ENCODE results near the gene UBL3. TPM values are rescaled to one million over a fixed set of nuclear protein-coding genes. Genes with fewer than 3 reads are reported as not detected.

UBL3 gene
- total RNA-seq, 1 experiment from 2014 or later: 11.1 TPM

DNA sequence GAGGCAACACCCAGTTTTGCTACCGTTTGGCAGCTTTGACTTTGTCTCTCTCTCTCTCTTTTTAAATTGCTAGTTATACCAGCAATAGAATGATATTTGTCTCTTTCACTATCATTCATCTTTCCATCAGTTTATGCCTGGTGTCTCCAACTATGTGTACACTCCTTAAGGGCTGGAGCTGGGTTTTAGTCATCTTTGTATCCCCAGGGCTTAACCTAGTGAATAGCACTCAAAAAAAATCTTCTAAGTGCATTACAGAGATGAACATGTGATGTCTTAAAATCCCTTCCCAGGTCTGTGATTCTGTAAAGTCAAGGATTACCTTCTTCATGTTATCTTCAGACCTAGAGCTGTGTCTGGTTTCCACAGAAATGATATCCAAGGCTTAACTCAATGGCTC is 7.8 kb upstream of the UBL3 start:
- intact Hi-C loops (cut with micrococcal nuclease; ENCODE audit: unreplicated experiment): no loop called here
- POLR2A ChIA-PET: no interaction called here

DNA sequence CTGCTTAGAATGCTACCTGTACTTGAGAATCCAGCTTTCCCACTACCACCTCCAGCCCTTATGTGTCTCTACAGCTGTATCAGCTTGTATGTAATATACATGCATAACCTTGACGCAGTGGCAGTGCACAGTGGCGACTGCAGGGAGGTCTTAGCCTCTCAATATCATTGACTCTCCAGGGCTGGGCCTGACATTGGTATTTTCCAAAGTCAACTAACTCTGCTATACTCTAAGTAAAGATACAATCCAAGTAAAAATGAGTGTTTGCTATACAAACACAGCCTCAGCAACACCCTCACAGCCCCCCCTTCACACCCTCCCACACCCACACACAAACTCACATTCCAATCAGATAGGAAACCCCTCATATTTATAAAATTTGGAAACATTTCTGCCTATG is 6.7 kb upstream of the UBL3 start:
- Histone ChIP-seq H3K36me3 (ENCODE audit: control insufficient read depth, insufficient read depth, low read length) (no peaks in the 10 kb centered on the region), H3K4me3 (ENCODE audit: low read depth in 2 of 2, low read length in 2 of 2) (no peak overlapping the region), H3K27ac (ENCODE audit: low read length) (no peak overlapping the region), H3K4me1 (ENCODE audit: control insufficient read depth, insufficient read depth, low read length) (no peaks in the 10 kb centered on the region), H3K27me3 (ENCODE audit: control insufficient read depth, insufficient read depth, low read length) (no peaks in the 10 kb centered on the region), H3K9me3 (ENCODE audit: control insufficient read depth, insufficient read depth, low read depth, low read length) (no peaks in the 10 kb centered on the region)
- ATAC-seq (no peak), DNase-seq (ENCODE audit: low read depth, low spot score) (no peak)
- in situ Hi-C loops (cut with HindIII; ENCODE audit: low pct_unique_long_range_greater_than_20kb, low sequenced_read_pairs) (no loop called here), intact Hi-C loops (cut with micrococcal nuclease; ENCODE audit: unreplicated experiment) (no loop called here)
- TF ChIP-seq POLR2AphosphoS5 (IDR thresholded peaks at IDR 0.05; ENCODE audit: low read depth, low read length) (no peak), TCF7L2 (IDR thresholded peaks at IDR 0.05; ENCODE audit: low read depth, low read length) (no peak), SIN3A (IDR thresholded peaks at IDR 0.05; ENCODE audit: borderline replicate concordance, insufficient read depth, low read depth, low read length) (no peak)
- TF ChIP-seq, protein P1, sequence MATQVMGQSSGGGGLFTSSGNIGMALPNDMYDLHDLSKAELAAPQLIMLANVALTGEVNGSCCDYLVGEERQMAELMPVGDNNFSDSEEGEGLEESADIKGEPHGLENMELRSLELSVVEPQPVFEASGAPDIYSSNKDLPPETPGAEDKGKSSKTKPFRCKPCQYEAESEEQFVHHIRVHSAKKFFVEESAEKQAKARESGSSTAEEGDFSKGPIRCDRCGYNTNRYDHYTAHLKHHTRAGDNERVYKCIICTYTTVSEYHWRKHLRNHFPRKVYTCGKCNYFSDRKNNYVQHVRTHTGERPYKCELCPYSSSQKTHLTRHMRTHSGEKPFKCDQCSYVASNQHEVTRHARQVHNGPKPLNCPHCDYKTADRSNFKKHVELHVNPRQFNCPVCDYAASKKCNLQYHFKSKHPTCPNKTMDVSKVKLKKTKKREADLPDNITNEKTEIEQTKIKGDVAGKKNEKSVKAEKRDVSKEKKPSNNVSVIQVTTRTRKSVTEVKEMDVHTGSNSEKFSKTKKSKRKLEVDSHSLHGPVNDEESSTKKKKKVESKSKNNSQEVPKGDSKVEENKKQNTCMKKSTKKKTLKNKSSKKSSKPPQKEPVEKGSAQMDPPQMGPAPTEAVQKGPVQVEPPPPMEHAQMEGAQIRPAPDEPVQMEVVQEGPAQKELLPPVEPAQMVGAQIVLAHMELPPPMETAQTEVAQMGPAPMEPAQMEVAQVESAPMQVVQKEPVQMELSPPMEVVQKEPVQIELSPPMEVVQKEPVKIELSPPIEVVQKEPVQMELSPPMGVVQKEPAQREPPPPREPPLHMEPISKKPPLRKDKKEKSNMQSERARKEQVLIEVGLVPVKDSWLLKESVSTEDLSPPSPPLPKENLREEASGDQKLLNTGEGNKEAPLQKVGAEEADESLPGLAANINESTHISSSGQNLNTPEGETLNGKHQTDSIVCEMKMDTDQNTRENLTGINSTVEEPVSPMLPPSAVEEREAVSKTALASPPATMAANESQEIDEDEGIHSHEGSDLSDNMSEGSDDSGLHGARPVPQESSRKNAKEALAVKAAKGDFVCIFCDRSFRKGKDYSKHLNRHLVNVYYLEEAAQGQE (IDR thresholded peaks at IDR 0.05; ENCODE audit: insufficient read depth in 1 of 2, low read depth in 2 of 2, low read length in 1 of 2): no peak
- TF ChIP-seq, protein P2, sequence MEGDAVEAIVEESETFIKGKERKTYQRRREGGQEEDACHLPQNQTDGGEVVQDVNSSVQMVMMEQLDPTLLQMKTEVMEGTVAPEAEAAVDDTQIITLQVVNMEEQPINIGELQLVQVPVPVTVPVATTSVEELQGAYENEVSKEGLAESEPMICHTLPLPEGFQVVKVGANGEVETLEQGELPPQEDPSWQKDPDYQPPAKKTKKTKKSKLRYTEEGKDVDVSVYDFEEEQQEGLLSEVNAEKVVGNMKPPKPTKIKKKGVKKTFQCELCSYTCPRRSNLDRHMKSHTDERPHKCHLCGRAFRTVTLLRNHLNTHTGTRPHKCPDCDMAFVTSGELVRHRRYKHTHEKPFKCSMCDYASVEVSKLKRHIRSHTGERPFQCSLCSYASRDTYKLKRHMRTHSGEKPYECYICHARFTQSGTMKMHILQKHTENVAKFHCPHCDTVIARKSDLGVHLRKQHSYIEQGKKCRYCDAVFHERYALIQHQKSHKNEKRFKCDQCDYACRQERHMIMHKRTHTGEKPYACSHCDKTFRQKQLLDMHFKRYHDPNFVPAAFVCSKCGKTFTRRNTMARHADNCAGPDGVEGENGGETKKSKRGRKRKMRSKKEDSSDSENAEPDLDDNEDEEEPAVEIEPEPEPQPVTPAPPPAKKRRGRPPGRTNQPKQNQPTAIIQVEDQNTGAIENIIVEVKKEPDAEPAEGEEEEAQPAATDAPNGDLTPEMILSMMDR (IDR thresholded peaks at IDR 0.05): no peak
- POLR2A ChIA-PET: no interaction called here
- BruUV-seq (replicated peaks): no TSS peak
- CTCF ChIA-PET: no interaction called here

More for the DNA sequence above, 7.8 kb upstream of the UBL3 start:
- Histone ChIP-seq H3K4me3 (ENCODE audit: low read depth in 2 of 2, low read length in 2 of 2) (no peak overlapping the region), H3K27ac (ENCODE audit: low read length) (no peak overlapping the region), H3K4me1 (ENCODE audit: control insufficient read depth, insufficient read depth, low read length) (no peaks in the 10 kb centered on the region), H3K27me3 (ENCODE audit: control insufficient read depth, insufficient read depth, low read length) (no peaks in the 10 kb centered on the region), H3K36me3 (ENCODE audit: control insufficient read depth, insufficient read depth, low read length) (no peaks in the 10 kb centered on the region), H3K9me3 (ENCODE audit: control insufficient read depth, insufficient read depth, low read depth, low read length) (no peaks in the 10 kb centered on the region)
- TF ChIP-seq TCF7L2 (IDR thresholded peaks at IDR 0.05; ENCODE audit: low read depth, low read length) (no peak), SIN3A (IDR thresholded peaks at IDR 0.05; ENCODE audit: borderline replicate concordance, insufficient read depth, low read depth, low read length) (no peak), POLR2AphosphoS5 (IDR thresholded peaks at IDR 0.05; ENCODE audit: low read depth, low read length) (no peak)
- TF ChIP-seq, protein P2 (IDR thresholded peaks at IDR 0.05): no peak
- TF ChIP-seq, protein P1 (IDR thresholded peaks at IDR 0.05; ENCODE audit: insufficient read depth in 1 of 2, low read depth in 2 of 2, low read length in 1 of 2): no peak
- no TSS peak for BruUV-seq (replicated peaks)
- CTCF ChIA-PET: no interaction called here
- in situ Hi-C loops (cut with HindIII; ENCODE audit: low pct_unique_long_range_greater_than_20kb, low sequenced_read_pairs): no loop called here
- no peak for DNase-seq (ENCODE audit: low read depth, low spot score)
- ATAC-seq: no peak
